Measurements from ENCODE around the gene PIGO. TPM values are rescaled to one million over a fixed set of nuclear protein-coding genes. Genes with fewer than 3 reads are reported as not detected.

Gene PIGO
- total and polyA plus RNA-seq, 10 of the 15 experiments (the other 5 are each of a cell fraction or from before 2014, with no cell fraction given) = 8.2 to 23.3 (median 18.4) TPM

GRCh38 chr9:35044071-35044470, 52.3 kb downstream of the PIGO start:
- H3K4me1 ChIP-seq (ENCODE audit: control insufficient read depth, insufficient read depth, low read length) = no peaks in the 10 kb centered on the region
- SMC1A ChIA-PET (ENCODE audit: uncharacterized antibody, unreplicated experiment) = no interaction called here
- H3K9ac ChIP-seq (ENCODE audit: control insufficient read depth, insufficient read depth, low read length) = no peak overlapping the region
- H3K79me2 ChIP-seq (ENCODE audit: control insufficient read depth, insufficient read depth, low read length) = no peaks in the 10 kb centered on the region
- RAD21 ChIA-PET (ENCODE audit: unreplicated experiment) = interaction anchor here (1.0 kb wide), 2 partner anchors 59 to 144 kb away, joined by 3 read pairs; no protein-coding TSS in a partner anchor
- H3K27me3 ChIP-seq (replicated peaks in 1 of 2; ENCODE audit: control insufficient read depth in 2 of 2, insufficient read depth in 2 of 2, low read length in 1 of 2) = no peaks in the 10 kb centered on the region
- 98% methylated on average over 3 of the region's 3 CpGs for WGBS (ENCODE audit: insufficient coverage, insufficient replicate concordance, low lambda C conversion rate, missing lambda C conversion rate)
- H4K20me1 ChIP-seq (ENCODE audit: control insufficient read depth, insufficient read depth) = no peaks in the 10 kb centered on the region
- H3K27ac ChIP-seq (ENCODE audit: control insufficient read depth, insufficient read depth) = no peak overlapping the region
- no peak for DNase-seq (ENCODE audit: low read depth, low spot score)
- BruUV-seq (replicated peaks) = no TSS peak
- H2AFZ ChIP-seq (ENCODE audit: control insufficient read depth, low read depth, low read length) = no peak overlapping the region
- intact Hi-C loops (cut with micrococcal nuclease; ENCODE audit: unreplicated experiment) (no loop called here), in situ Hi-C loops (cut with MboI) (no loop called here)
- H3K4me3 ChIP-seq = no peak overlapping the region
- H3K9me3 ChIP-seq (replicated peaks; ENCODE audit: control insufficient read depth, insufficient read depth, low read length) = no peaks in the 10 kb centered on the region
- FAIRE-seq = no peak
- TF ChIP-seq HDAC6 (IDR thresholded peaks at IDR 0.05; ENCODE audit: unreplicated experiment) = no peak
- TF ChIP-seq SMAD1 (IDR thresholded peaks at IDR 0.05; ENCODE audit: low read depth, partially characterized antibody) = no peak
- no peak for TF ChIP-seq EZH2 (IDR thresholded peaks at IDR 0.05; ENCODE audit: borderline replicate concordance, control insufficient read depth, low read depth, low read length)
- TF ChIP-seq, protein P1, sequence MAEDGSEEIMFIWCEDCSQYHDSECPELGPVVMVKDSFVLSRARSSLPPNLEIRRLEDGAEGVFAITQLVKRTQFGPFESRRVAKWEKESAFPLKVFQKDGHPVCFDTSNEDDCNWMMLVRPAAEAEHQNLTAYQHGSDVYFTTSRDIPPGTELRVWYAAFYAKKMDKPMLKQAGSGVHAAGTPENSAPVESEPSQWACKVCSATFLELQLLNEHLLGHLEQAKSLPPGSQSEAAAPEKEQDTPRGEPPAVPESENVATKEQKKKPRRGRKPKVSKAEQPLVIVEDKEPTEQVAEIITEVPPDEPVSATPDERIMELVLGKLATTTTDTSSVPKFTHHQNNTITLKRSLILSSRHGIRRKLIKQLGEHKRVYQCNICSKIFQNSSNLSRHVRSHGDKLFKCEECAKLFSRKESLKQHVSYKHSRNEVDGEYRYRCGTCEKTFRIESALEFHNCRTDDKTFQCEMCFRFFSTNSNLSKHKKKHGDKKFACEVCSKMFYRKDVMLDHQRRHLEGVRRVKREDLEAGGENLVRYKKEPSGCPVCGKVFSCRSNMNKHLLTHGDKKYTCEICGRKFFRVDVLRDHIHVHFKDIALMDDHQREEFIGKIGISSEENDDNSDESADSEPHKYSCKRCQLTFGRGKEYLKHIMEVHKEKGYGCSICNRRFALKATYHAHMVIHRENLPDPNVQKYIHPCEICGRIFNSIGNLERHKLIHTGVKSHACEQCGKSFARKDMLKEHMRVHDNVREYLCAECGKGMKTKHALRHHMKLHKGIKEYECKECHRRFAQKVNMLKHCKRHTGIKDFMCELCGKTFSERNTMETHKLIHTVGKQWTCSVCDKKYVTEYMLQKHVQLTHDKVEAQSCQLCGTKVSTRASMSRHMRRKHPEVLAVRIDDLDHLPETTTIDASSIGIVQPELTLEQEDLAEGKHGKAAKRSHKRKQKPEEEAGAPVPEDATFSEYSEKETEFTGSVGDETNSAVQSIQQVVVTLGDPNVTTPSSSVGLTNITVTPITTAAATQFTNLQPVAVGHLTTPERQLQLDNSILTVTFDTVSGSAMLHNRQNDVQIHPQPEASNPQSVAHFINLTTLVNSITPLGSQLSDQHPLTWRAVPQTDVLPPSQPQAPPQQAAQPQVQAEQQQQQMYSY (CRISPR knock-in tag; IDR thresholded peaks at IDR 0.05) = no peak
- no peak for TF ChIP-seq MYB (IDR thresholded peaks at IDR 0.05; ENCODE audit: borderline replicate concordance, low read depth, low read length)
- TF ChIP-seq HDAC2 (IDR thresholded peaks at IDR 0.05) = no peak
- no peak for TF ChIP-seq CBFB (IDR thresholded peaks at IDR 0.05; ENCODE audit: low read depth)
- no peak for TF ChIP-seq ZNF207 (IDR thresholded peaks at IDR 0.05; ENCODE audit: borderline replicate concordance)
- TF ChIP-seq KAT2A (conservative IDR thresholded peaks at IDR 0.05; ENCODE audit: control insufficient read depth, low read depth, low read length) = no peak
- TF ChIP-seq RELA (IDR thresholded peaks at IDR 0.05; ENCODE audit: borderline replicate concordance, partially characterized antibody) = no peak
- TF ChIP-seq IKZF1 (conservative IDR thresholded peaks at IDR 0.05) = no peak
- no peak for TF ChIP-seq MYC (IDR thresholded peaks at IDR 0.05; ENCODE audit: insufficient read depth, insufficient read length, insufficient replicate concordance, low read length, severe bottlenecking)
- TF ChIP-seq ATF7 (IDR thresholded peaks at IDR 0.05; ENCODE audit: low read depth) = no peak
- TF ChIP-seq SREBF2 (IDR thresholded peaks at IDR 0.05; ENCODE audit: low read length) = no peak
- no peak for TF ChIP-seq IRF5 (IDR thresholded peaks at IDR 0.05; ENCODE audit: borderline replicate concordance)
- POLR2A ChIA-PET = no interaction called here
- no peak for ATAC-seq
- no peak overlapping the region for H3K4me2 ChIP-seq (ENCODE audit: control insufficient read depth, insufficient read depth)
- H3K36me3 ChIP-seq (ENCODE audit: control insufficient read depth in 2 of 2, insufficient read depth in 2 of 2, low read length in 1 of 2) = no peaks in the 10 kb centered on the region; a peak in 1 of 4 replicates
- CTCF ChIA-PET = interaction anchor here (1.3 kb wide), 1 partner anchor 145 kb away, joined by 4 read pairs; no protein-coding TSS in a partner anchor
